GM04503 (cell line): ENCODE results near the gene MRPL54.

Experiments
- DNase-seq: peaks from one replicate; pipeline ENCODE4 v3.0.0-alpha.2; 2012; ENCODE audit warnings: low read depth

Gene MRPL54

GRCh38 chr19:3769494-3769893, 7.0 kb downstream of the MRPL54 start:
- no peak for DNase-seq

DNA sequence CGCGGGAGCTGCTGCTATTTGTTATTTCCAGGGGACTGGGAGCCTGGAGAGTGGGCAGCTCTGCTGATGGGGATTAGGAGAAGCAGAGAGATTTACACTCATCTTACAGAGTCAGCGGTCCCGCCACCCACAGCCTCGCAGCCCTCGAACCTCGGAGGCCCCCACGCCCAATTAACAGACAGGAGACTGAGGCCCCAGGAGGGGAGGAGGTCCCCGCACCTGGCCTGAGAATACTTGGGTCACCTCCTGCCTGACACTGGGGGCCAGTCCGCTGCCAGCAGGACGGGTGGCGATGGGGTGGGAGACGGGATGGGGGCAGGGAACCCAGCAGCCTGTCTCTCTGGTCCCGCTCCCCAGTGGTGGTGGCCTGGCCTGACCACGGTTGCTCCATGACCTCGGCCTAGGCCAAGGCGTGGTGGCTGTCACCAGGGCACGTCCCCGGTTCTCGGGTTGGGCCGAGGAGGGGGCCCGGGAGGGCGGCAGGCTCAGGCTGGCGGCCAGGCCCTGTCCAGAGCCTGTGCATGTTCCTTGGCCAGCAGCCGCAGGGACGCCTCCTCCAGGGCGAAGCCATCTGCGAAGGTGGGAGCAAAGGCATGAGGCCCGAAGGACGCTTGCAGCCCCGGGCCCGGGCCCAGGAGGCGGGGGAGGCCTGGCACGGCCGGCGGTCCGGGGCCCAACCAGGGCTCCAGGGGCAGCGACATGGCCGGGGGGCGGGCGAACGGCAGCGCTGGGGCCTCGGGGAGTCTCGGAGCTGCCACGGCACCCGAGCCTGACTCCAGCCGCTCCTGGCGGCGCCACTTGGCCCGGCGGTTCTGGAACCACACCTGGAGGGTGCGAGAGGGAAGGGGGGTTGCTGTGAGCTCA, 7.9 kb downstream of the MRPL54 start:
- no peak for DNase-seq

DNA sequence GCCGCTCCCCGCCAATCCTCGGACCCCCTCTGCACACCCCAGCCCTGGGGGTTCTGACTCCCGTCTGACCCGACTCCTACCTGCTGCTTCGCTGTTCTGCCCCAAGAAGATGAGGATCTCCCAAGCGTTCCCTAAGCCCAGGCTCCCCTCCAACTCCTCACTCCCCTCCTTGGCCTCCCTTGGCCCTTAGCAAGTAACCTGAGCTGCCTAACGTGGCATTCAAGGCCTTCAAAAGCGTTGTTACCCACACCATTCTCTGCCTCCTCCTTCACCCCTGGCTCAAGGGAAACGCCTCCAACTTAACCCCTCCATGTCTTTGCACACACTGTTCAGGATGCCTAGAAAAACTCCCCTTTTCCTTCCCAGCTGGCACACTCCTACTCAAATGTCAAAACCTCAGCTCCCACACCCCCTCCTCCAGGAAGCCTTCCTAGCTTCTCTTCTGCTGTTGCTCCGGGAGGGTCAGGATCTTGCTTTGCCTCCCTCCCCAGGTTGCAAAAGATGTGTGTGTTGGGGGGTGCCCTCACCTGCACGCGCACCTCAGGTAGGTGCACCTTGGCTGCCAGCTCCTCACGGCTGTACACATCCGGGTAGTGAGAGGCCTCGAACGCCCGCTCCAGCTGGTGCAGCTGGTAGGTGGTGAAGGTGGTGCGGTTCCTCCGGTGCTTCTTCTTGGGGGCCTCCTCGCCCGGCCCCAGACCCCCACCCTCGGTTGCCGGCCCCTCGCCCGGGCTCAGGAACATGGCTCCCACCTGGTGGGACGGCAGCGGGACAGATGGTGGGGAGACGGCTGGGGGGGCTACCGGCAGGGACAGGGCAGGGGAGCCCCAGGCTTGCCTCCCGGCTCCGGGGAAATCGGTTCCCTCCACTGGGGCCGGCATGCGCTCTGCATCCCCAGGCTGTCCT, 8.8 kb downstream of the MRPL54 start:
- DNase-seq, result no peak

DNA sequence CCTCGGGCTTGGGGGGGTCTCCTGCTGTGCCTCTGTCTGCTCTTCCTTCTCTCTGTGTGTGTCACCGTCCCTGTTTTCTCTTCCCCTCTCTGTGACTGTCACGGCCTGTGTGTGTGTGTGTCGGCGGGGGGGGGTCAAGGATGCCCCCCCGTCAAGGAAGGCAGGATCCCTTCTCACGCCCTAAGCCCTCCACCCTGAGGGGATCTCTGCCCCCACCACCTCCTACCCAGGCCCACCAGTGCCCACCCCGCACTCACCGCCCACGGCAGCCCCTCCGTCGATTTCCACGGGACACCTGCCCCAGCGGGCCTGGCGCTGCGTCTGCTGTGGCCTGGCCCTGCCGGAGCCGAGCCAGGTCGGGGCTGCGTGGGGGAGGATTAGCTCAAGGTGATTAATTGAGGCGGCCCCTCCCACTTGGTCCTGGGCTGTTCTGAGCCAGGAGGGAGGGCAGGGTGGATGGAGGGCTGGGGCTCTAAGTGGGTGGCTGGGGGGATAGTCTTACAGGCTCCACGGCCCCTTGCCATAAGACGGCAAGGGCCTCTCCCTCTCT, 9.5 kb downstream of the MRPL54 start, which contains the start of gene RAX2:
Gene RAX2, minus strand, starts transcription at position 323 of the 550 bp plus-strand sequence. CDS start 486 bp downstream, outside the sequence.
- DNase-seq, result no peak

- no peak for DNase-seq
Observed at GRCh38 chr19:3773814-3774515, 11.5 kb downstream of the MRPL54 start.

GRCh38 chr19:3774621-3775373, 12.3 kb downstream of the MRPL54 start:
- DNase-seq, result no peak

- no peak for DNase-seq
Observed at GRCh38 chr19:3775374-3775711, 12.9 kb downstream of the MRPL54 start.

- no peak for DNase-seq
Observed at GRCh38 chr19:3775831-3776230, 13.3 kb downstream of the MRPL54 start.

- no peak for DNase-seq
Observed at GRCh38 chr19:3776479-3777040, 14.1 kb downstream of the MRPL54 start.

- DNase-seq, result no peak
Observed at GRCh38 chr19:3778104-3778867, 15.8 kb downstream of the MRPL54 start.

DNA sequence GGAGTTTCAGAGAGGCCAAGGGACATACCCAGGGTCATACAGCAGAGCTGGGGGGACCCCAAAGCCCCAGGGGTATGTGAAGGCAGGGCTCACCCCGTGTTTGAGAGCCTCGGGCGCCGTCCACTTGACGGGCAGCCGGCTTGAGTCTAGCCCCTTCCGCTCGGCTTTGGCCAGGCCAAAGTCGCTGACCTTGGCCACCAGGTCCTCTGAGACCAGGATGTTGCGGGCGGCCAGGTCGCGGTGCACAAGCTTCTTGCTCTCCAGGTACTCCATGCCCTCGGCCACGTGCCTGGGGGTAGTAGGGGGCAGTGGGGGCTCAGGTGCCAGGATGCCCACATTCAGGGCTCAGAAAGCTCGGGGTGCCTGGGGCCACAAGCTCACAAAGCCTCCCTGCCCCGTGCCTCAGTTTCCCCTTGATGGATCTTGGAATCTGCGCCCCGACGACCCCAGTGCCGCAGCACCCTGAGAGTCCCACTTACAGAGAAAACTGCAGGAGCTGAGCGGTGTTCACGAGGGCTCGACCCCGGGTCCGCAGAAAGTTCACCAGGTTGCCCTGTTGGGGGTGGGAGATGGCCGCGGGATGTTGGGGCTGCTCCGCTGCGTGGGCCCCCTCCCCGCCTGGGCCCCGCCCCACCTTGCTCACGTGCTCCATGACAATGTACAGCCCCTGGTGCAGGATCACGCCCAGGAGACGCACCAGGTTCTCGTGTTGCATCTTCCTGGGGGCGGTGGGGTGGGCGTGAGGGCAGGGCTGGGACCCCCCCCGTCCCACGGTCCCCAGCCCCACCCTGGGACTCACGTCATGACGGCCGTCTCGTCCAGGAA, 16.6 kb downstream of the MRPL54 start:
- DNase-seq, result no peak

DNA sequence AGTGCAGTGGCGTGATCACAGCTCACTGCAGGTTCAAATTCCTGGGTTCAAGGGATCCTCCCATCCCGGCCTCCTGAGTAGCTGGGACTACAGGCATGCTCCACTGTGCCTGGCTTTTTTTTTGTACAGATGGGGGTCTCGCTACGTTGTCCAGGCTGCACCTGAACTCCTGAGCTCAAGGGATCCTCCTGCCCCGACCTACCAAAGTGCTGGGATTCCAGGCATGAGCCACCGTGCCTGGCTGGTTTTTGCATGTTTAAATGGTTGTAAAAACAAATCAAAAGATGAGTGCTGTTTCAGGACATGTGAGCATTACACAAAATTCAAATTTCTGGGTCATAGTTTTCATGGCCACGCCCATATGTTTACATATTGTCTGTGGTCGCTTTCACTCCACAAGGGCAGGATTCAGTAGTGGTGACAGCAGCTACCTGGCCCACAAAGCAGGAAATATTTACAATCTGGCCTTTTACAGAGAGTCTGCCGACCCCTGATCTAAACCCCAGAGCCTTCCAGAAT, 18.4 kb downstream of the MRPL54 start:
- DNase-seq, result no peak

GRCh38 chr19:3781603-3782002, 19.1 kb downstream of the MRPL54 start:
- DNase-seq, result no peak

- DNase-seq, result no peak
Observed at GRCh38 chr19:3782330-3782729, 19.8 kb downstream of the MRPL54 start.

- no peak for DNase-seq
Observed at GRCh38 chr19:3782903-3783302, 20.4 kb downstream of the MRPL54 start.

GRCh38 chr19:3783660-3784584, 21.4 kb downstream of the MRPL54 start:
- DNase-seq, result no peak

- DNase-seq, result no peak
Observed at GRCh38 chr19:3784607-3785450, 22.3 kb downstream of the MRPL54 start.
